PC-3 (cell line): ENCODE measurements around the gene MLN. TPM values are rescaled to one million over a fixed set of nuclear protein-coding genes. Genes with fewer than 3 reads are reported as not detected.

Experiments
- ATAC-seq: fragments of 200-7000 bp; cut with Tn5 transposase; 2 replicates; pipeline ENCODE4 v1.9.1; 2020; ENCODE audit warnings: mild to moderate bottlenecking, moderate library complexity
- BruUV-seq: library from RNA; stranded (reverse); fragments of 400-500 nt; replicated peaks from 2 replicates; lab custom pipeline; 2021; lab: Mats Ljungman, UMichigan
- CTCF ChIA-PET: fragments of 300-600 bp; sonication (Branson Sonifier 250); formaldehyde crosslinking; loops from one replicate; lab custom pipeline; 2022; ENCODE audit warnings: antibody characterized with exemption; lab: Charles Lee
- POLR2A ChIA-PET: fragments of 300-600 bp; sonication (Branson Sonifier 250); formaldehyde crosslinking; loops from one replicate; lab custom pipeline; 2022; ENCODE audit warnings: antibody characterized with exemption; ENCODE audit not compliant: unreplicated experiment; lab: Charles Lee
- DNase-seq: peaks from one replicate; pipeline ENCODE4 v3.0.0-alpha.2; 2015
- H2AFZ ChIP-seq: fragments of 300-600 bp; sonication (generic); 2 replicates; pipeline ENCODE4 v1.6.0; 2016; ENCODE audit warnings: antibody characterized with exemption, low read length
- H3F3A ChIP-seq: fragments of 300-600 bp; sonication (generic); one replicate; pipeline ENCODE4 v1.6.0; 2017; ENCODE audit warnings: antibody characterized with exemption, low read length, control low read depth, mild to moderate bottlenecking; ENCODE audit not compliant: unreplicated experiment
- H3K27ac ChIP-seq: fragments of 300-600 bp; sonication (generic); 2 replicates; pipeline ENCODE4 v1.5.1; 2016; ENCODE audit warnings: mild to moderate bottlenecking, low read length
- H3K27me3 ChIP-seq: fragments of 300-600 bp; sonication (generic); 2 replicates; pipeline ENCODE4 v1.6.1; 2016; ENCODE audit warnings: low read length, mixed read lengths
- H3K36me3 ChIP-seq: fragments of 300-600 bp; sonication (generic); 2 replicates; pipeline ENCODE4 v1.6.1; 2016; ENCODE audit warnings: low read depth, mixed run types, low read length, mixed read lengths
- H3K4me1 ChIP-seq: fragments of 300-600 bp; sonication (generic); 2 replicates; pipeline ENCODE4 v1.5.1; 2016; ENCODE audit warnings: low read length; ENCODE audit not compliant: insufficient read depth
- H3K4me2 ChIP-seq: fragments of 300-600 bp; sonication (generic); 2 replicates; pipeline ENCODE4 v1.6.0; 2016; ENCODE audit warnings: low read length
- H3K4me3 ChIP-seq: fragments of 300-600 bp; sonication (generic); 2 replicates; pipeline ENCODE4 v1.5.1; 2016; ENCODE audit warnings: mild to moderate bottlenecking, low read length, mixed read lengths
- H3K79me2 ChIP-seq: fragments of 300-600 bp; sonication (generic); 2 replicates; pipeline ENCODE4 v1.6.1; 2017; ENCODE audit warnings: low read length, mixed read lengths
- H3K9ac ChIP-seq: fragments of 300-600 bp; sonication (generic); 2 replicates; pipeline ENCODE4 v1.6.0; 2016; ENCODE audit warnings: mild to moderate bottlenecking, low read length
- H3K9me2 ChIP-seq: fragments of 300-600 bp; sonication (generic); replicated peaks from 2 replicates; pipeline ENCODE4 v1.6.1; 2016; ENCODE audit warnings: mixed run types, low read length, mixed read lengths
- H3K9me3 ChIP-seq: fragments of 300-600 bp; sonication (generic); 2 replicates; pipeline ENCODE4 v1.6.1; 2016; ENCODE audit warnings: low read length, mixed read lengths
- H4K20me1 ChIP-seq: fragments of 300-600 bp; sonication (generic); 2 replicates; pipeline ENCODE4 v1.6.1; 2016; ENCODE audit warnings: low read length, mixed read lengths
- CTCF ChIP-seq: fragments of 300-600 bp; sonication (generic); conservative IDR thresholded peaks from 2 replicates; pipeline ENCODE4 v1.5.1; 2017; ENCODE audit warnings: antibody characterized with exemption, low read depth, mild to moderate bottlenecking, low read length
- EZH2 ChIP-seq: fragments of 300-600 bp; sonication (generic); IDR thresholded peaks from one replicate; pipeline ENCODE4 v1.6.1; 2017; ENCODE audit warnings: antibody characterized with exemption, mild to moderate bottlenecking, low read length; ENCODE audit not compliant: unreplicated experiment
- EZH2phosphoT487 ChIP-seq: fragments of 300-600 bp; sonication (generic); IDR thresholded peaks from 2 replicates; pipeline ENCODE4 v1.6.1; 2018; ENCODE audit warnings: mild to moderate bottlenecking, antibody characterized with exemption, low read length, borderline replicate concordance
- intact Hi-C: fragments of 100-400 bp; cut with micrococcal nuclease; formaldehyde crosslinking; loops from 2 replicates; pipeline ENCODE4 v1.9.0; 2023
- total RNA-seq: library from RNA; depleted of rRNA; stranded (reverse); fragments of >200 nt; gene quantifications from 2 replicates; pipeline ENCODE4 v1.2.3, GENCODE V29; 2014

The MLN gene
- total RNA-seq, 1 experiment from 2014 or later, result not detected

GRCh38 chr6:33808641-33809180 is 4.9 kb upstream of the MLN start:
- BruUV-seq, result no TSS peak
- ATAC-seq, result no peak
- no peak overlapping the region for H3K9ac ChIP-seq
- no peak overlapping the region for H3K27ac ChIP-seq
- intact Hi-C loops, result no loop called here
- H4K20me1 ChIP-seq, result no peaks in the 10 kb centered on the region
- peaks cover 60% of the 10 kb centered on the region for H3K27me3 ChIP-seq
- no peak overlapping the region for H3K4me2 ChIP-seq
- H3K9me3 ChIP-seq, result no peaks in the 10 kb centered on the region
- POLR2A ChIA-PET, result no interaction called here
- H3K4me3 ChIP-seq, result no peak overlapping the region
- no peak for TF ChIP-seq CTCF
- no peak for TF ChIP-seq EZH2phosphoT487
- TF ChIP-seq EZH2, result no peak
- H3K79me2 ChIP-seq, result no peaks in the 10 kb centered on the region
- H3K9me2 ChIP-seq, result no peaks in the 10 kb centered on the region
- no peaks in the 10 kb centered on the region for H3F3A ChIP-seq
- H3K36me3 ChIP-seq, result no peaks in the 10 kb centered on the region
- CTCF ChIA-PET, result no interaction called here
- no peak overlapping the region for H2AFZ ChIP-seq
- no peak for DNase-seq
- H3K4me1 ChIP-seq, result no peaks in the 10 kb centered on the region

- H2AFZ ChIP-seq, result no peak overlapping the region
- no peaks in the 10 kb centered on the region for H3K9me3 ChIP-seq
- BruUV-seq, result no TSS peak
- H3K27me3 ChIP-seq, result peaks cover 60% of the 10 kb centered on the region
- no peak overlapping the region for H3K9ac ChIP-seq
- no peaks in the 10 kb centered on the region for H3K4me1 ChIP-seq
- no peak for DNase-seq
- ATAC-seq, result no peak
- POLR2A ChIA-PET, result no interaction called here
- H3K4me3 ChIP-seq, result no peak overlapping the region
- no peaks in the 10 kb centered on the region for H3K36me3 ChIP-seq
- no peaks in the 10 kb centered on the region for H4K20me1 ChIP-seq
- no peak overlapping the region for H3K27ac ChIP-seq
- no peaks in the 10 kb centered on the region for H3K79me2 ChIP-seq
- H3F3A ChIP-seq, result no peaks in the 10 kb centered on the region
- H3K9me2 ChIP-seq, result no peaks in the 10 kb centered on the region
- intact Hi-C loops, result no loop called here
- CTCF ChIA-PET, result no interaction called here
- no peak overlapping the region for H3K4me2 ChIP-seq
- TF ChIP-seq CTCF (no peak), EZH2 (no peak), EZH2phosphoT487 (no peak)
Measured at GRCh38 chr6:33807606-33808005, 3.8 kb upstream of the MLN start.

- no peak overlapping the region for H3K9ac ChIP-seq
- no peaks in the 10 kb centered on the region for H3K4me1 ChIP-seq
- TF ChIP-seq CTCF (no peak), EZH2 (no peak), EZH2phosphoT487 (no peak)
- H3K4me2 ChIP-seq, result no peak overlapping the region
- H3K4me3 ChIP-seq, result no peak overlapping the region
- H3K9me3 ChIP-seq, result no peaks in the 10 kb centered on the region
- ChIA-PET CTCF (no interaction called here), POLR2A (no interaction called here)
- DNase-seq, result no peak
- no peaks in the 10 kb centered on the region for H3K9me2 ChIP-seq
- intact Hi-C loops, result no loop called here
- H3K36me3 ChIP-seq, result no peaks in the 10 kb centered on the region
- H2AFZ ChIP-seq, result no peak overlapping the region
- no TSS peak for BruUV-seq
- H4K20me1 ChIP-seq, result no peaks in the 10 kb centered on the region
- no peak overlapping the region for H3K27ac ChIP-seq
- H3K79me2 ChIP-seq, result no peaks in the 10 kb centered on the region
- H3F3A ChIP-seq, result no peaks in the 10 kb centered on the region
- ATAC-seq, result no peak
- peaks cover 59% of the 10 kb centered on the region for H3K27me3 ChIP-seq
Measured at GRCh38 chr6:33806841-33807240, 3.0 kb upstream of the MLN start.
